Fibroblast of skin of left quadriceps (primary cell): ENCODE results near the gene PDIA5.
A peak's percentile ranks its signal among the peaks of the same experiment; 100 is the strongest.
"Not testable (repeated sequence)": the region's sequence is repeated elsewhere in the genome, so short reads cannot be mapped to it uniquely, and the experiment has no call there.

Source experiments
- DNase-seq, 2 experiments: peaks; one replicate each; pipeline ENCODE4 v3.0.0-alpha.2; 2013; ENCODE audit warnings: low read depth in 2 of 2

PDIA5 gene

DNA sequence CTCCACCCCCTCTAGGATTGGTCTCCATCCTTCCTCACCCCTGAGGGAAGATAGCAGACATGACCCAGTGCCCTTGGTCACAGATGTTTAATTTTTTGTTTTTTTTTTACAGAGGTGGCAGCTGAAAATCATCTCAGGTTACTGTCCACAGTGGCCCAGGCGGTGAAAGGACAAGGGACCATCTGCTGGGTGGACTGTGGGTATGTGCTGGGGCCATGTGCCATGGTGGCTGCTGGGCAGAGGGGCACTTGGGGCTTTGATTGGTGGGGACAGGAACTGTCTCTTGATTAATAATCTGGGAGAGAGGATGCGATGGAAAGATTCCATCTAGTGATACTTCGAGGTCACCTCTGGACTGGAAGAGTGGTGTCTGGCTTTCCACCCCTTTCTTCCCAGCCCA lies 25.4 kb downstream of the PDIA5 start:
- DNase-seq: no peak

DNA sequence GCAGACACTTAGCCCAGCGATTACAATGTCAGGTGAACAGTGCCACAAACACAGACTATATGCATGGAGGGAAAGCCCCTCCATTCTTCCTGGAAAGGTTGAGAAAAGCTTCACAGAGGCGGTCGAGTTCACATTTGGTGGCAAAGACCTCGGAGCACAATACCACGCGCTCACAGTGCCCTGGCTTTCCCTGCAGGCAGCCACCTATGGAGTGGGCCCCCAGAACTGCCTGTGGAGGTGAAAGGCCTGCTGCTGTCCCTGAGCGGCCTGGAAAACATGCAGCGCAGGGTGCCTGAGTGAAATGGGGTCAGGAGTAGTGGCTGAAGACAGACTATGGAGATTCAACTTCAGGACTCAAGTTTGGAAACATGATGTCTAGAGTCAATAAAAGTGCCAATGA lies 26.9 kb downstream of the PDIA5 start:
- no peak for DNase-seq

DNA sequence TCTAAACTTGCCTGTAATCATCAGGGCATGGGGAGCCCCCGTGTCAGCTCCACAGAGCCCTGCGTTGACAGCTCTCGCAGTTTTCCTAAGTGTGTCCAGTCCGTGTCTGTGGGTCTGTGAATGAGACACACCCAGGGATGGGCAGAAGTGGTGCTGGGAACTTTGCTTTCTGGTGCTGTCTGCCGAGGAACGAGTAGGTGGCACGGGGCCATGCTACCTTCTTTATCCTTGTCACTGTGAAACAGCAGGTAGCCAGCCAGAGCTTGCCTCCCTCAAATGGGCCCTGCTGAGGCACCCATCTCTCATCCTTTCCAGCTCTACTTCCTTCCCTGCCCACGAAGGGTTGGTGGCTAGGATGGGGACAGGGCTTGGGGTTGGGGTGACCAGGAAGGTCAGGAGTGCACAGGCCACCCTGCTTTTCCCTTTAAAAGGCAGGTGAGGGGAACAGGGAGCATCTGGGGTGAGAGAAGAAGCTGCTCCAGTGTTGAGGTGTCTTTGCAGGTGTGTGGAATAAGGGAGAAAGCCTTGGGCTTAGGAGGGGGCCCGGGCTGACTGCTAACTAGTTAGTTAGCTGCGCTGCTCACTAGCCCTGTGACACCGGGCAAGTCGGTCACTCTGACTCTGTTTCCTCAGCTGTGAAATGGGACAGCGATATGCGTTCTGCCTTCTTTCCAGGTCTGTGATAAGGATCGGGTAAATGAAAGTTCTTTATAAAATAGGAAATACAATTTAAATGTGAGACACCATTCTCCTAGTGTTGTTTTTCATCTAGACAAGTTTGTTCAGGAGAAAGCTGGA lies 27.9 kb downstream of the PDIA5 start:
- no peak for DNase-seq

DNA sequence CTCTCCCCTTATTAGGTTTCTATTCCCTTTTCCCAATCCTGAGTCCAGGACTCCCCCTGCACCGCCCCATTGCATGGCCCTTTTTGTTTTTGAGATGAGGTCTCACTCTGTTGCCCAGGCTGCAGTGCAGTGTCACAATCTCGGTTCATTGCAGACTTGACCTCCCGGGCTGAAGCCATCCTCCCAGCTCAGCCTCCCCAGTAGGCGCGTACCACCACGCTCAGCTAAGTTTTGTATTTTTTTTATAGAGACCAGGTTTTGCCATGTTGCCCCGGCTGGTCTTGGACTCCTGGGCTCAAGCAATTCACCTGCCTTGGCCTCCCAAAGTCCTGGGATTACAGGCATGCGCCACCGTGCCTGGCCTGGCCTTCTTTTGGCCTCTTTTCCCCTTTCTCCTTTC lies 29.3 kb downstream of the PDIA5 start:
- DNase-seq: no peak

DNA sequence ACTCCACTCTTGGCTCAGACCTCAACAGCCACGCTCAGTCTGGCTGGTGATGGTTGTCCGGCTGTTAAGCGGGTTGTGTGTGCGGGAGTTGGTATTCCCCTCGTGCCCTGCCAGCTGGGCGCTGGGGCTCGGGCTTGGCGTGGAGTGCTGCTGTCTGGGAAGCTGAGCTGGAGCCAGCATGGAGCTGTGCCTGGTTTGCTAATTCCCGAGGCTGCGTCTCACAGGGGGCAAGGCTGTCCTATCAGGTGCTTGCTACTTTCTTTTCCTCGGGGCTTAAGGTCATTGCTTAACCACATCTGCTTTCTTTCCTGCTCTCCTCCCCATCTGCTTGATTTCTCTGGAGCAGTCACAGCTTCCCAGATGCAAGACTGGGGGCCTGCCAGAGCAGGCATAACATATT lies 29.9 kb downstream of the PDIA5 start:
- DNase-seq: no peak

DNA sequence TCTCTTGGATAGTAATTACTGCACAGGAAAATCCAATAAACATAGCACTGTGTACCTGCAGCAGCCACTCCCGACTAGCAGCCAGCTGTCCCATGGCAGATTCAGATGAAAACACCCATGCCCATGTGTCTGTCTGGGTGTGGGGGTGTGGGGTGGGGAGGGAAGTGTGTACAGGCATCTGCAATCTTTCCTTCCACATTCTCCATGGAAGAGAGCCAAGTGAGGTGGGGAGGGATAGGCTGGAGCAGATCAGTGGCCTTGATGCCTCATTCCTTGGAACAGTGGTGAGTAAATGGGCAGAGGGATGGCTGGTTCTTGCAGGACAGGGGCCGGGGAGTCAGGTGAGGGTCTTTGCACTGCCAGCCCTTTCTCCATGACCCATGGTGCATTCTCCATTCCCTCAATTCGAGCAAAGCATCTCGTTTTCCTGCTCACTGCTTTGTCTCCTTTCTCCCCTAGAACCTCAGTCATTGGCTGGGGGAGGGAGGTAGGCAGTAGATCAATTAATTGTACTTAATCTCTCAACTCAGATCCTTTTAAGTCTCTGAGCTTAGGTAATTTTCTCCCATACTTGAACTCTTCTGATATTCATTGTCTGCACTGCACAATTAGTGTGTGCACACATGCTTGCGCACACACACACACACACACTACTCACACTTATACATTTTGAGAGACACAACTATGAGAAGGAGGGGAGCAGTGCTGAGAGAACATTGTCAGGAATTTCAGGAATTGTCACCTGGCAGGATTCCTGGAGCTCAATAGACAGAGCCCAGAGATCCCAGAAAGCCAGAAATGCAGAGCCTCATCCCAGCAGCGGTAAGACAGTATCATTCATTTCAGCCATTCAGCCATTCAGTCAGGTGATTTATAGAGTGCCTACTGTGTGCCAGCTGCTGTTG lies 31.9 kb downstream of the PDIA5 start:
- DNase-seq: peak; percentile 53 to 54

DNA sequence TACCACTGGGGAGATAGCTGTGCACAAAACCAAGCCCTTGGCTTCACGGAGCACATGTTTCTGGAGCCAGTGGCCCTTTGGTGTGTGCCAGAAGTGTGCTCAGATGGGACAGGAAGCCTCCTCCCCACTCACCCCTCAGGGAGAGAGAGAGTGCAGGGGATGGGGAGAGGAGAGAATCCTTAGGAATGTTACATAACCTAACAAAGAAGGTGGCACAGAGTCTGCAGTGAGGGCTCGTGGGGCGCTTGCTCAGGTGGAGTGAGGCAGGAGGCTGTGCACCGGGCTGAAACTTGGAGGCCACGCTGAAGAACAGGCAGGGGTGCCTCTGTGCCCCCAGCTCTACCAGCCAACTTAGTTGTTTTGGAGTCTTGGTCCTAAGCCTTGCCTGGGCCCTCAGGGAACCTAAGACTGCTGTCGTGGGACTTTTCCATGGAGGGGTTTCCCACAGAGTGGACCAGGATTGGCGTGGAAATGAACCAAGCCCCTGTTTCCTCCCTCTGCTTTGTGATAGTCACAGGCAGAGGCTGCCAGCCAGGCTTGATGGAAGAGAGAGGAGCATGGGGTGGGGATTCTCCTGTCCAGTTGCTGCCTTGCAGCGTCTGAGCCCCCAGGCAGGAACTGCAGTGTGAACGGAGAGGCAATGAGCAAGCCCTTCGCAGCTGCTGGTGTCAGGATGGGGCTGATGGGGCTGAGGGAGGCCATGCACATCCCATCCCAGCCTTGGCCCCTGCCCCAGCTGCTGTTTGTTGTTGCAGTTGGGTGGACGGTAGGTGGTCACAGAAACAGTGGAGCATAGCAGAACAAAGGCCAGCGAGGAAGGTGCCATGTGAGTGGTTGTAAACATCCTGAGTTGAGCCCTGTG lies 32.7 kb downstream of the PDIA5 start:
- no peak for DNase-seq

DNA sequence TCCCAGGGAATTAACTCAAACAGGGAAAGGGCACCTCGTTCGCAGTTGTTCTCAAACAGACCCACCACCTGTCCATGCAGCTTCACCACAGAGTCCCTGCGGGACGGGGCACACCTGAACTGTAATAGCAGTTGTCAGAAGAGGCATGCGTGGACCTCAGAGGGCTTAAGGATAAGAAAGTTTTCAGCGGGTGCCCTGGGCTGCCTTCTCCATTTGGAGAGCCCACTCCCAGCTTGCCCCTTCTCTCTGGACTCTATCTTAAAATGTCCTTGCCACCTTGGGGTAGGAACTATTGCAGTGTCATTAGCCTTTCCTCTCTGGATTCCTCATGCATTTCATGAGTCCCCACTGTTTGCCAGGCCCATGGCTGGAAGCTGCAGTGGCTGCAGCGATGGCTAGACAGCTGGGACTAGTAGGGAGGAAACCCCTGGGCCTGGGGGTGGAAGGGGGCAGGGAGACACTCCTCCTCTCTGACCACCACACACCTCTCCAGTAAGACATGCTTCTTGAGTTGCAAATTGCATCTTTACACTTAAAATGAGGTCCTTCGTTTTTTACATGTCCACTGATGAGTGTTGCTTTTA lies 33.5 kb downstream of the PDIA5 start:
- DNase-seq: no peak

DNA sequence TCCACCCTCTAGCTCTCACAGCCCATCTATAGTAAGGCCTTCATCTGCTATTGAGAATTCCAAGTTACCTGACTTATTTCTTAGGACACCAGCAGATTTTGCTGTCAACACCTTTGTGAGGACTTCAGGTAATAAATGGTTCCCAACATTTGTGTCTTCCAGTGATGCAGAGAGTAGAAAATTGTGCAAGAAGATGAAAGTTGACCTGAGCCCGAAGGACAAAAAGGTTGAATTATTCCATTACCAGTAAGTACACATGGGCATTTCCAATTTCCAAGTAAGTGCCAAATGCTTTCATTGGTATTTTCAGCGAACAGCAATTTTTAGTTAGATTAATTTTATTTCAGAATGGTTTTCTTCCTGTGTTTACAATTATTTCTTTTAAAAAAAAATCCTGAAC lies 35.4 kb downstream of the PDIA5 start:
- no peak for DNase-seq

DNA sequence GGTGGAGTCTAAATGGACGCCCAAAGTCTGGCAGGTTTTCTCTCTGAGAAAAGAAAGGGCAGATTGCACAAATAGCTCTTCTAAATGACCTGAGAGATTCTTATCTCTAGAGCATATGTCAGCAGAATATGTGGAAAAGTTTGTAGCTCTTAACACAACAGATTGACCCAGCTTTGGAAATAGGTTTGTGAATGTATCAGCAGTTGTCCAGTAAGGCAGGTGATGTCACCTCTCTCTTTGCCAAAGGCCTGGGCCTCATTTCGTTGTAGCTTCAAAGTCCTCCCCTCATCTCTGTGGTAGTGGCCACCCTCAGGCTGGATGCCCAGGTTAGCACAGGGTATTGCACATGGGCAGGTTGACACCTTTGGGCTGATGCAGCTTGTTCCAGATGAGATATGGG lies 36.0 kb downstream of the PDIA5 start:
- DNase-seq: no peak

DNA sequence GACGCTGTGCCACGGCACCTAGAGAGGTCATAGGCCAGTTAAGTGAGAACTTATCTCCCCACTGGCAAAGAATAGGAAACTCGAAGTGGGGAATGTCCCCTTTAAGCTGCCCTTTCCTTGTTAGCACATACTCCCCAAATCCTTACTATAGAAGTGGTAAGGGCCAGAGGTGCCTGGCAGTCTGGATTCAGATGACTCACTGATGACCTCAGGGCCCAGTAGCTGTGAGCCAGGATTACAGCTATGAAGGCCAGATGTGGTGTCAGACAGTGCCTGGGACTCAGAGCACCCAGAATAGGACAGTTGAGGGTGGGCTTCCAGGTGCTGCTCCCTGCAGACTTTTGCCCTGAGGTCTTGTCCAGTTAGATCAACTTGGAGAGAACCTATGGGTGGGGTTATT lies 37.7 kb downstream of the PDIA5 start:
- no peak for DNase-seq

DNA sequence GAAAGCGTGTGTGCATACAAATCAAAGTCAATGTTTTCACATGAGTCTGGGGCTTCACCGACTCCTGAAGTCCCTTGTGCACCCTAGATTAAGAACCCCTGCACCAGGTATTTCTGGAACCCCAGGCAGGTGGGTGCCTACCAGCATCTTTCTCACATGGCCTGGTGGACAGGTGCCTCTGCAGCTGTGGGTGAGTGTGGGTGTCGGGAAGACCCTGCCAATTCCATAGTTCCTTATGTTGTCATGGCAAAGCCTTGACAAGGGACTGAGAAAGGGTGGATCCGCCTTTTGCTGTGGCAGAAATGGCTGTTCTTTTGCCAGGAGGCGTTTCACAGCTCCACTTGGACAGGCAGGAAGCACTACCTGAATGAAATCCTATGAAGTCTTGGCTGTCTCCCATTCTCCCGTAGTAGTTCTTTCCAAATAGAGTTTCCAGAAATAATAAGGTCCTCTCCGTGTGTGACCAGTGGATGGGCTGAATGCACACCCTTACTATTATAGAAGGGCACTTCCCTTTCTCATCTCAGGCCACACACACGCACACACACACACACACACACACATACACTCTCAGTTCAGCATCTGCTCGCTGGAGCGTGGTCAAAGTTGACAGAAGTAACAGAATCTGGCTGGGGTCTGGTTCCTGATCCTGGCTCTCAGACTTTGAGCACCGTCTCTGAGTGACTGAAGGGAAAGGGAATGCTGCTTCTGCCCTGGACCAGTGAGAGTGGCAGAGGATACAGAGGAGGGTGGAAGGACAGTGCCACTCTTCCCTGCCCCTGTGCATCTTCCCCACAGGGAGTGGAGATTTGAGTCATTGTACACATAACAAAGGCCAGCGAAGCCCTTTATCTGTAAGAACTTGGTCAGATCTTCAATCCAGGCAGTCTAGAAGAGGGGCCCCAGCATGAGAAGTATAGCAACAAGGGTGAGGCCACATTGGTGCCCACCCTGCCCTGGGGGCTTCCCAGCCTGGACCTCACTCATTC lies 38.7 kb downstream of the PDIA5 start:
- no peak for DNase-seq

DNA sequence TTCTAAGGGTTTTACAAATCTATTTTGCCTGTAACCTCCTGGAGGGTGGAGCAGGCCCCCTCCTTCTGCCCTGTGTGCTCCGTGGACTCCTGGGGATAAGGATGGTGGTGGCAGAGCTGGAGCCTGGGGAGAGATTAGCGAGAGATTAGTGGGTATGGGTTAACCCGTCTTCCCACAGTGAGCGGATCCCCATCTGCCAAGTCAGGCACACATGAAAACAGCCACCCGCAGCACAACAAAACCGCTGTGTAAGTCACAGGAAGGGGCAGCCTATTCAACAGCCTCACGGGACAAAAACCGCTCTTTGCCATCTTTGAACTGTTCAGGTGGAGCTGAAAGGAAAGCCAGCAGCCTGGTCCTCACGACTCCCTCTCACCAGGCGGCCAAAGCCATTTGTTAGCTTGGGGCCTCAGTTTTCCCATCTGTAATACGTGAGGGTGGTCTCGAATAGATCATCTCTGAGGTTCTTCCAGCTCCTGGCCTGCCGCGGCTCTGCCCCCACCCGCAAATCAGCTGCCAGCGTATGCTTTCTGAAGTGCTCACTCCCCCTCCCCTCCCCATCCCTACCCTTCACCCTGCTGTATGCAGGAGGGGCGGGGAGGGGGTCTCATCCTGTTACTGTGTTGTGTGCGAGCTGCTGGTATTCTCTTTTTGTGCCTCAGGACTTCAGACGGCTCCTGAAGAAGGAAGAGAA lies 43.6 kb downstream of the PDIA5 start:
- no peak for DNase-seq

DNA sequence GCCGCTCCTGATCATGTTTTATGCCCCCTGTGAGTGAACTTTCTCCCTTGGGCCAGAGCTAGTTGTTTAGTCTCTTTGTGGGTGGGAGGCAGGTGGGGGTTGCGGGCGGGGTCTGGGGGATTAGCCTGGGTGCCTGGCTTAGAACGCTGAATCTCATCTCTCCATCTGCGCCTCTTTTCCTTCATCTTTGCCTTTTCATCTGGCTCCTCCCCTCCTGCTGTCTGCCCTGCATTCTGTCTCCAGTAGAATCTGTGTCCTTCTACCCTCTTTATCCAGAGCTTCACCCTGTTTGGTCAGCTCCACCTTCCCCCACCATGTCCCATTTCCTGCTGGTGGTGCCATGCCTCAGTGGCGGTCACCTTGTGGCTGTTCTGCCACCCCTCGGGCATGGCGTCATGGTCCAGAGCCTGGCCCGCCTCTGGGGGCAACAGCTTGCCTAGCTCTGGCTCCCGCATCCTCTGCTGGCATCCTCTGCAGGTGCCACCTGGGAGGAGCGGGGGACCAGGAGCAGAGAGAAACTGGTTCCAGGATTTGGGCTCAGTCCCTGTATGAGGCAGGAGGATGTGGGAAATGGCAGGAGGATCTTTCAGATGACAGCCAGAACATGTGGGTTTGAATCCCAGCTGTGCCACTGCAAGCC lies 44.3 kb downstream of the PDIA5 start:
- no peak for DNase-seq

DNA sequence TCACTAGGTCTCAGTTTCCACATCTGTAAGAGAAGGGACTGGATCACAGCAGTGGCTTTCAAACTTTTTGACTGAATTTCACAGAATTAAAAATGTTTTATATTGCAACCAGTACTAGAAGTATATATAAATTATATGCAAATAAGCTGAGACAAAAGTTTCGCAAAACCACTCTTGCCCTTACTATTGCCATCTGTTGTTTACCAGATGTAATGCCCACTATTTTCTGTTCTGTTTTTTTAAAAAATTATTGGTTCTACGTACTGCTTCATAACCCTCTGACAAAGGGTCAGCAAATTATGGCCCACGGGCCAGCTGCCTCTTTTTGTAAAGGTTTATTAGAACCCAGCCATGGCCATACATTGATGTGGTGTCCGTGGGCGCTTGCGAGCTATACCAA lies 44.8 kb downstream of the PDIA5 start:
- DNase-seq: no peak

DNA sequence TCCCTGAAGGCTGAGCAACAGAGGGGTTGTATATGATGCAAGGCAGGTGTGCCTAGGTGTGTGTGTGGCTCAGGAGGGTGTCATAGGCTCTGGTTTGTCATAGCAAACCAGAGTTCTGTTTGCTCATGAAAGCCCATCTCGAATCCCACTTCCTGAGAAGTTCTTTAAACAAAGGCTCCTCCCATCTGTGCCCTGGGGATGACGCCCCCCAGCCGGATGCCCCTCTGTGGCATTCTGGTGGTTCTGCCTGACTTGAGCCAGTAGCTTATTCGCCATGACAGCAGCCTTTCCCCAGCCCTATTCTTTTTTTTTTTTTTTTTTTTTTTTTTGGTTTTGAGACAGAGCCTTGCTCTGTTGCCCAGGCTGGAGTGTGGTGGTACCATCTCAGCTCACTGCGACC lies 45.4 kb downstream of the PDIA5 start:
- DNase-seq: no peak

DNA sequence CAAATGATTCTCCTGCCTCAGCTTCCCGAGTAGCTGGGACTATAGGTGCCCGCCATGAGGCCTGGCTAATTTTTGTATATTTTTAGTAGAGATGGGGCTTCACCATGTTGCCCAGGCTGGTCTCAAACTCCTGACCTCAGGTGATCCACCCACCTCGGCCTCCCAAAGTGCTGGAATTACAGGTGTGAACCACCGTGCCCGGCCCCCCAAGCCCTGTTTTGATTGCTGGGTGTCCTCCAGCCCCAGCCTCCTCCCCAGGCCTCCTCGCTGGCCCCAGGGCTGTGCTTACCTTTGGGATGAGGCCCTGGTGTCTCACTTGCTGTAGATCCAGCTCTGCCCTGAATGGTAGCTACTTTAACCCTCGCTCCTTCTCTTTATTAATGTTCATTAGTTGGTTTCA lies 45.8 kb downstream of the PDIA5 start:
- DNase-seq: not testable (repeated sequence)

DNA sequence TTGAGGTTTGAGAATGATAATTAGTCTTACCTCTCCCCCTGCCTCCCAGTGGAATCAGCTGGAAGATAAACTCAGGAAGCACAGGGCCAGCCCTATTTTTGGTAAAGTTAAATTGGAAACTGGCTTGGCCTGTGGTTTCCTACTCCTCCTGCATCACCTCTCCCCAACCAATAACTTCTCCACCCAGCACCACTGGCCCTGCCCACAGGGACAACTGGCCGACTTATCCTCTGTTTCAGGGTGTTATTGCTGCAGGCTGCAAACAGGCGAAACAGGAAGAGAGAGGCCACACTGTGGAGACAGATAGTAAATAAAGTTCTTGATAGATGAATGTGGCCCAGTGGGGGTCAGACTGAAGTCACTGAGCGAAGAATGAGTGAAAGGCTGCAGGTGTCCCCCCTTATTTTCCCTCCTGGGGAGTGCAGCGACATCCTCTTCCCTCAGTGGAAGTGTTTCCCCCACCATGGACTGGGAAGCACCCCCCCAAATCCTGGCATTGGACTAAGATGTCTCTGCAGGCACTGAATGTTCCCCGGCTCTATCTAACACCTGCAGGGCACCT lies 47.1 kb downstream of the PDIA5 start:
- DNase-seq: no peak

DNA sequence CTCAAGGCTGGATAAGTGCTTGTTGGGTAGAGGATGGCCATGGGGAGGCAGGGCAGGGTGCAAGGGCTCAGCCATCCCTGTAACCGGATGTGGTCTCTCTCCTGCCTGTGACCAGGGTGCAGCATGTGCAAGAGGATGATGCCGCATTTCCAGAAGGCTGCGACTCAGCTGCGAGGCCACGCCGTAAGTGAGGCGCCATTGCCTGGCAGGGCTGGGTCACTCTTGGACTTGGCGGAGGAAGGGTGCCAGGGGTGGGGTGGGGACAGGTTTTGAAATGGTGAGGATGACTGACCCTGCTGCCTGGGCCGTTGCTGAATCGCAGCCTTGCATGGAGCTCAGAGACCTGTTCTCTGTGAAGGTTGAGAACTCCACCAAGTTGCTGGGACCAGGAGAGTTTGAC lies 49.3 kb downstream of the PDIA5 start:
- DNase-seq: no peak
